Brain microvascular endothelial cell (primary cell): ENCODE results near the gene ALKBH6.
"Not testable (repeated sequence)": the region's sequence is repeated elsewhere in the genome, so short reads cannot be mapped to it uniquely, and the experiment has no call there.

Source experiments
- DNase-seq: peaks from one replicate; pipeline ENCODE4 v3.0.0-alpha.2; 2020
- H3K27ac ChIP-seq: fragments of 250-450 bp; sonication (Bioruptor Pico); 2 replicates; pipeline ENCODE4 v1.5.1; 2020; ENCODE audit warnings: mild to moderate bottlenecking, moderate library complexity
- H3K27me3 ChIP-seq: fragments of 250-450 bp; sonication (Bioruptor Pico); replicated peaks from 2 replicates; pipeline ENCODE4 v1.5.1; 2020; ENCODE audit warnings: mild to moderate bottlenecking
- H3K36me3 ChIP-seq: fragments of 250-450 bp; sonication (Bioruptor Pico); replicated peaks from 2 replicates; pipeline ENCODE4 v1.5.1; 2020; ENCODE audit warnings: mild to moderate bottlenecking
- H3K4me3 ChIP-seq: 2 replicates; pipeline ENCODE4 v1.5.1; 2011; ENCODE audit warnings: low read depth, mild to moderate bottlenecking, control low read depth, low read length, moderate library complexity
- in situ Hi-C: cut with HindIII; loops from 2 replicates; pipeline ENCODE4 v1.10.0; 2017; ENCODE audit warnings: low sequenced_read_pairs, low pct_ligation_motif_present
- TF ChIP-seq, protein P1 (sequence below): IDR thresholded peaks from 2 replicates; pipeline ENCODE4 v1.5.1; 2011; ENCODE audit warnings: low read depth, mild to moderate bottlenecking, moderate library complexity, low read length, control low read depth, inconsistent platforms; ENCODE audit errors: missing control alignments

ALKBH6 gene

DNA sequence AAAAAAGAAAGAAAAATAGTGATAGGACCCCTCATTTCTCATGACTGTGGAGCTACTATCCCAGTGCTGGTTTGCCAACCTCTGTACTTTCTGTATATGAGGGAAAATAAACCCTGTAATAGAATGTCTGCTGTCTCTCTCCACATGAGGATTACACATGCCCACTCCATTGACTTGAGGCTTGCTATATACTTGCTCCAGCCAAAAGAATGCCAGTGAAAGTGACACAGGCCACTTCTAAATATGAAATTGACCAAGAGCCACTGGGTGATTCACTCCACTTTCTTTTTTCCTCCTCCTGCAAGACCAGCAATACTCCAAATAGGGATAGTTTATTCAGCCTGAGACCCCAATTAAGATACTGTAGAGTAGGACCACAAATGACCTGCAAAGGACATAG is 33.8 kb upstream of the ALKBH6 start:
- in situ Hi-C loops, result no loop called here
- H3K36me3 ChIP-seq, result no peaks in the 10 kb centered on the region
- no peak overlapping the region for H3K4me3 ChIP-seq
- TF ChIP-seq, protein P1, sequence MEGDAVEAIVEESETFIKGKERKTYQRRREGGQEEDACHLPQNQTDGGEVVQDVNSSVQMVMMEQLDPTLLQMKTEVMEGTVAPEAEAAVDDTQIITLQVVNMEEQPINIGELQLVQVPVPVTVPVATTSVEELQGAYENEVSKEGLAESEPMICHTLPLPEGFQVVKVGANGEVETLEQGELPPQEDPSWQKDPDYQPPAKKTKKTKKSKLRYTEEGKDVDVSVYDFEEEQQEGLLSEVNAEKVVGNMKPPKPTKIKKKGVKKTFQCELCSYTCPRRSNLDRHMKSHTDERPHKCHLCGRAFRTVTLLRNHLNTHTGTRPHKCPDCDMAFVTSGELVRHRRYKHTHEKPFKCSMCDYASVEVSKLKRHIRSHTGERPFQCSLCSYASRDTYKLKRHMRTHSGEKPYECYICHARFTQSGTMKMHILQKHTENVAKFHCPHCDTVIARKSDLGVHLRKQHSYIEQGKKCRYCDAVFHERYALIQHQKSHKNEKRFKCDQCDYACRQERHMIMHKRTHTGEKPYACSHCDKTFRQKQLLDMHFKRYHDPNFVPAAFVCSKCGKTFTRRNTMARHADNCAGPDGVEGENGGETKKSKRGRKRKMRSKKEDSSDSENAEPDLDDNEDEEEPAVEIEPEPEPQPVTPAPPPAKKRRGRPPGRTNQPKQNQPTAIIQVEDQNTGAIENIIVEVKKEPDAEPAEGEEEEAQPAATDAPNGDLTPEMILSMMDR, result no peak
- H3K27ac ChIP-seq, result no peak overlapping the region
- DNase-seq, result no peak
- H3K27me3 ChIP-seq, result no peaks in the 10 kb centered on the region

DNA sequence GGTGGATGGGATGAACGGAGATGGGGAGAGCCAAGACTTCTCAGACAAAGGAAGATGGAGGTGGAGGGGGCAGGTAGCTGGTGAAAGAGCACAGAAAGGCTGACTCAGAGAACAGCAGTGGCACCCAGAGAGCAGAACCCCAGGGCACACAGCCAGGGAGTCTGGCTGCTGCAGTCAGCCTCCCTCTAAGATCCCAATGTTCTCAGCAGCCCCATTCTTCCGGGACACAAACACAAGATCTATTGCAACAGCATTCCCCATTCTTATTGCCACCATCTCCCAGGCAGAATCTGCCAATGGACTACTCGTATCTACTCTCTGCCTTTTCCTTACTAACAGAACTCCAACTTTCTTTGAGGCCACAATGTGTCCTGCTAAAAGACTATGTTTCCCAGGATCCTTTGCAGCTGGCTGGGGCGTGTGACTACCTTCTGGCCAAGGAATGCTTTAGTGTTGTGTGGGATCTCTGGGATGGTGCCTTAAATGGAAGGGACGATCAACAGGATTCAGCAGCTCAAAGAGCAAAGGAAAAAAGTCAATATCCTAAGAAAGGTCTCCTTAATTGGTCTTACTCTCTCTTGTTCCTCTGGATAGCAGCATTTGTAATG is 32.5 kb upstream of the ALKBH6 start:
- in situ Hi-C loops, result no loop called here
- H3K27ac ChIP-seq, result no peak overlapping the region
- TF ChIP-seq, protein P1, result no peak
- H3K27me3 ChIP-seq, result no peaks in the 10 kb centered on the region
- no peak for DNase-seq
- H3K4me3 ChIP-seq, result no peak overlapping the region
- no peaks in the 10 kb centered on the region for H3K36me3 ChIP-seq

DNA sequence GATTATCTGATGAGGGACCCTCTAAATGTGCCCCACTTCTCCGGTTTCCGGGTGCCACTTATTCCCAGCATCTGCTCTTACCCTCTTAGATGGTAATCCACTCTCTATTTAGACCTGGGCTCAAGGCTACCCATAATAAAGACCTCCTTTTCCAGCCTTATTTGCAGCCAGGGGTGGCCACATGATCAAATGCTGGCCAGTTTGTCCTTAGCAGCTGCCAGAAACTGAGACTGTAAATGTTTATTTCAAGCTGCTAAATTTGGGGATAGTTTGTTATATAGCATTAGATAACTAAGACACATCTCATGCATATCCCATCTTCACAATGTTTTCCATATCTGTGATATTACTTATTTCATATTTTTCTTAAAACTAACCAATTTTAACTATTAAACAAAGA is 29.9 kb upstream of the ALKBH6 start:
- TF ChIP-seq, protein P1, result no peak
- in situ Hi-C loops, result no loop called here
- DNase-seq, result no peak

DNA sequence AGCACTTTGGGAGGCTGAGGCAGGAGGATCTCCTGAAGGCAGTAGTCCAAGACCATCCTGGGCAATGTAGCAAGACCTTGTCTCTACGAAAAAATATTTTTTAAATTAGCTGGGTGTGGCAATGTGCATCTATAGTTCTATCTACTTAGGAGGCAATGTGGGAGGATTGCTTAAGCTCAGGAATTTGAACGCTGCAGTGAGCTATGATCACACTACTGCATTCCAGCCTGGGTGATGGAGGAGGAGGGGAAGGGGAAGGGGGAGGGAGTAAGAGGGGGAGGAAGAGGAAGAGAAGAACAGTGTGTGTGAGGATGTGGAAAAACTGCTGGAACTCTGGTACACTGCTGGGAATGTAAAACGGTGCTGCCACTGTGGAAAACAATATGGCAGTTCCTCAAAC is 27.8 kb upstream of the ALKBH6 start:
- TF ChIP-seq, protein P1, result no peak
- Histone ChIP-seq H3K36me3 (no peaks in the 10 kb centered on the region), H3K4me3 (no peak overlapping the region), H3K27ac (no peak overlapping the region), H3K27me3 (no peaks in the 10 kb centered on the region)
- DNase-seq, result peak; percentile 55
- in situ Hi-C loops, result no loop called here

More for the DNA sequence above, 29.9 kb upstream of the ALKBH6 start:
- Histone ChIP-seq H3K4me3 (no peak overlapping the region), H3K27ac (no peak overlapping the region), H3K27me3 (no peaks in the 10 kb centered on the region), H3K36me3 (no peaks in the 10 kb centered on the region)

DNA sequence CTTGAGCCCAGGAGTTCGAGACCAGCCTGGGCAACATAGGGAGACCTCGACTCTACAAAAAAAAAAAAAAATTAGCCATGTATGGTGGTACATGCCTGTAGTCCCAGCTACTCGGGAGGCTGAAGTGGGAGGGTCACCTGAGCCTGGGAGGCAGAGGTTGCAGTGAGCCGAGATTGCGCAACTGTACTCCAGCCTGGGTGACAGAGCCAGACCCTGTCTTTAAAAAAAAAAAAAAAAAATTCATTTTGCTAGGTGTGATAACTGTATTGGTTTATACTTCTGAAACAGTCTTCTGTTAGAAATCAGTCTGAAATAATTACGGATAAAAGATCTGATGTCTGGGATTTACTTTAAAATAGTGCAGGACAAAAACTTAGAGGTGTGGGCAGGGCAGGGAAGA is 27.1 kb upstream of the ALKBH6 start:
- in situ Hi-C loops, DNase-seq, H3K27ac ChIP-seq, H3K36me3 ChIP-seq, H3K27me3 ChIP-seq, H3K4me3 ChIP-seq: not testable (repeated sequence)

DNA sequence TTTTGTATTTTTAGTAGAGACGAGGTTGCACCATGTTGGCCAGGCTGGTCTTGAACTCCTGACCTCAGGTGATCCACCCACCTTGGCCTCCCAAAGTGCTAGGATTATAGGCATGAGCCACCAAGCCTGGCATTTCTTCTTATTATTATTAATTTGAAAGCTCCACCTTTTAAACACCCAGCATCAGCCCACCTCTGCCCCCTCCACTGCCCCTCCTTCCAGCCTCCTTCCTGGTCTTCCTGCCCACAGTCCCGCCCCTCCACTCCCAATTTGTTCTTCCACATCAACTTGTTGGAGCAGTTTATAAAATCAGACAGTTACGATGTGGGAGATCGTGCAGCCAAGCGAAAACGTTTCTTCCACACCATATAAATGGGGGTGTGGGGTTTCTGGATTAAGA is 26.5 kb upstream of the ALKBH6 start:
- DNase-seq, result no peak
- no peaks in the 10 kb centered on the region for H3K27me3 ChIP-seq
- no peak overlapping the region for H3K27ac ChIP-seq
- in situ Hi-C loops, result no loop called here
- H3K4me3 ChIP-seq, result no peak overlapping the region
- TF ChIP-seq, protein P1, result no peak
- no peaks in the 10 kb centered on the region for H3K36me3 ChIP-seq
